ENCODE results near the gene EEF2. TPM values are rescaled to one million over a fixed set of nuclear protein-coding genes. Genes with fewer than 3 reads are reported as not detected.
"Not testable (repeated sequence)": the region's sequence is repeated elsewhere in the genome, so short reads cannot be mapped to it uniquely, and the experiment has no call there.

The EEF2 gene
- total and polyA plus RNA-seq, 2 donors (not counting 1 experiment from before 2014, with no cell fraction given) = 1,449 to 3,167 TPM

- Histone ChIP-seq H3K9me3 (ENCODE audit: control extremely low read depth in 1 of 3, control insufficient read depth in 2 of 3, insufficient read depth in 1 of 3, low read length in 2 of 3) (no peaks in the 10 kb centered on the region), H3K4me3 (ENCODE audit: control extremely low read depth in 1 of 5, extremely low read depth in 1 of 5, insufficient read depth in 1 of 5, low read depth in 2 of 5, low read length in 4 of 5) (no peak overlapping the region), H3K4me2 (replicated peaks; ENCODE audit: low read depth, low read length, poor library complexity, severe bottlenecking) (no peak overlapping the region), H3K4me1 (ENCODE audit: control insufficient read depth in 2 of 2, insufficient read depth in 2 of 2, low read length in 2 of 2) (peaks cover 7 to 11% of the 10 kb centered on the region in 2 donors), H3K27ac (ENCODE audit: low read length in 2 of 2) (no peak overlapping the region), H3K79me2 (ENCODE audit: control insufficient read depth, insufficient read depth, low read length) (no peaks in the 10 kb centered on the region), H3K27me3 (replicated peaks in 1 of 4; ENCODE audit: control extremely low read depth in 1 of 4, control insufficient read depth in 3 of 4, insufficient read depth in 4 of 4, low read length in 3 of 4) (peaks cover 0 to 17% (median 0%) of the 10 kb centered on the region in 4 experiments), H2AFZ (ENCODE audit: insufficient read depth, low read depth, low read length, poor library complexity, severe bottlenecking) (no peak overlapping the region), H3K9ac (ENCODE audit: low read length) (no peak overlapping the region), H3K36me3 (replicated peaks in 1 of 2; ENCODE audit: control extremely low read depth in 1 of 2, control insufficient read depth in 1 of 2, extremely low read depth in 1 of 2, insufficient read depth in 2 of 2, low read length in 1 of 2) (peaks cover 0 to 15% of the 10 kb centered on the region in 2 experiments), H4K20me1 (ENCODE audit: control insufficient read depth, insufficient read depth, low read length, poor library complexity, severe bottlenecking) (peaks cover 13% of the 10 kb centered on the region)
- TF ChIP-seq CTCF (IDR thresholded peaks at IDR 0.05) (no peak), EZH2 (IDR thresholded peaks at IDR 0.05; ENCODE audit: borderline replicate concordance, insufficient read depth, low read depth, low read length, poor library complexity, severe bottlenecking) (no peak)
- no peak overlapping the region for H3K27ac Mint-ChIP-seq
- intact Hi-C loops (cut with micrococcal nuclease) = no loop called here
- 99% methylated on average over 10 of the region's 12 CpGs for WGBS (ENCODE audit: insufficient coverage)
- no peaks in the 10 kb centered on the region for H3K9me3 Mint-ChIP-seq (ENCODE audit: insufficient read depth)
- H3K27me3 Mint-ChIP-seq = peaks cover 6% of the 10 kb centered on the region
- ATAC-seq (ENCODE audit: low read depth) = no peak
- H3K4me1 Mint-ChIP-seq = peaks cover 6% of the 10 kb centered on the region
- H3K4me3 Mint-ChIP-seq = no peak overlapping the region
- POLR2A ChIA-PET = no interaction called here
- CTCF ChIA-PET = no interaction called here
- DNase-seq = no peak
These were observed 31.2 kb downstream of the EEF2 start for GRCh38 chr19:3954107-3954506.

GRCh38 chr19:3952755-3953276 is 32.4 kb downstream of the EEF2 start:
- H3K9me3 Mint-ChIP-seq (ENCODE audit: insufficient read depth); CTCF ChIA-PET; H3K27ac ChIP-seq (ENCODE audit: low read length in 2 of 2); H4K20me1 ChIP-seq (ENCODE audit: control insufficient read depth, insufficient read depth, low read length, poor library complexity, severe bottlenecking); intact Hi-C loops (cut with micrococcal nuclease); H3K4me3 ChIP-seq (ENCODE audit: control extremely low read depth in 1 of 5, extremely low read depth in 1 of 5, insufficient read depth in 1 of 5, low read depth in 2 of 5, low read length in 4 of 5); H2AFZ ChIP-seq (ENCODE audit: insufficient read depth, low read depth, low read length, poor library complexity, severe bottlenecking); H3K4me1 Mint-ChIP-seq; H3K9me3 ChIP-seq (ENCODE audit: control extremely low read depth in 1 of 3, control insufficient read depth in 2 of 3, insufficient read depth in 1 of 3, low read length in 2 of 3); ATAC-seq (ENCODE audit: low read depth); H3K4me2 ChIP-seq (replicated peaks; ENCODE audit: low read depth, low read length, poor library complexity, severe bottlenecking); DNase-seq; H3K36me3 ChIP-seq (replicated peaks in 1 of 2; ENCODE audit: control extremely low read depth in 1 of 2, control insufficient read depth in 1 of 2, extremely low read depth in 1 of 2, insufficient read depth in 2 of 2, low read length in 1 of 2); H3K79me2 ChIP-seq (ENCODE audit: control insufficient read depth, insufficient read depth, low read length); H3K27me3 Mint-ChIP-seq; H3K9ac ChIP-seq (ENCODE audit: low read length); H3K4me3 Mint-ChIP-seq; H3K27ac Mint-ChIP-seq: not testable (repeated sequence)
- Histone ChIP-seq H3K4me1 (ENCODE audit: control insufficient read depth in 2 of 2, insufficient read depth in 2 of 2, low read length in 2 of 2) (peaks cover 7 to 11% of the 10 kb centered on the region in 2 donors), H3K27me3 (replicated peaks in 1 of 4; ENCODE audit: control extremely low read depth in 1 of 4, control insufficient read depth in 3 of 4, insufficient read depth in 4 of 4, low read length in 3 of 4) (peaks cover 0 to 17% (median 0%) of the 10 kb centered on the region in 4 experiments)
- 93% methylated on average over 8 of the region's 9 CpGs for WGBS (ENCODE audit: insufficient coverage)
- POLR2A ChIA-PET = interaction anchor here (0.7 kb wide), 1 partner anchor 608 kb away, joined by 3 read pairs; no protein-coding TSS in a partner anchor
